Activated CD4-positive, CD25-positive, alpha-beta regulatory T cell treated with anti-CD3 and anti-CD28 coated beads, Interleukin-2, amount 50 U/mL, for 72 hours (primary cell): ENCODE data around the gene MIPOL1.

Experiments
- DNase-seq: peaks from one replicate; pipeline ENCODE4 v3.0.0; 2021

MIPOL1 gene

GRCh38 chr14:37466623-37467088 lies 268.9 kb downstream of the MIPOL1 start:
- DNase-seq = no peak

DNA sequence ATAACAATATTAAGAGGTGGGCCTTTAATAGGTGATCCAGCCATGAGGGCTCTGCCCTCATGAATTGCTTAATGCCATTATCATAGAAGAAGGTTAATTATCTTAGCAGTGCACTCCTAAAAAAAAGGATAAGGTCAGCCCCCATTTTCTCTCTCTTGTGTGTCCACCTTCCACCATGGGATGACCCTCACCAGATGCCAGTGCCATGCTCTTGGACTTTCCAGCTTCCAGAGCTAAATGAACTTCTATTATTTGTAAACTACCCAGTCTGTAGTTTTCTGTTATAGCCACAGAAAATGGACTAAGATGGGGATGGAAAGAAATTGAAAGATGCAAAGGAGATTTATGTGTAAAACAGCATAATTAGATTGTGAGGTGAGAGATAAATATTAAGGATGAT lies 271.9 kb downstream of the MIPOL1 start:
- DNase-seq = no peak

DNA sequence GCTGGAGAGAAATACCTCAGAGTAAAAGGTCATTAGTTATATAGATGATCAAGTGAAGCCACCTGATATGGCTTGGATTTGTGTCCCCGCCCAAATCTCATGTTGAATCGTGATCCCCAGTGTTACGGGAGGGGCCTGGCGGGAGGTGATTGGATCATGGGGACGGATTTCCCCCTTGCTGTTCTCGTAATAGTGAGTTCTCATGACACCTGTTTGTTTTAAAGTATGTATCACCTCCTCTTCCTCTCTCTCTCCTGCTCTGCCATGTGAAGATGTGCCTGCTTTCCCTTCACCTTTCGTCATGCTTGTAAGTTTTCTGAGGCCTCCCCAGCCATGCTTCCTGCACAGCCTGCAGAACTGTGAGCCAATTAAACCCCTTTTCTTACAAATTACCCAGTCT lies 272.5 kb downstream of the MIPOL1 start:
- no peak for DNase-seq

DNA sequence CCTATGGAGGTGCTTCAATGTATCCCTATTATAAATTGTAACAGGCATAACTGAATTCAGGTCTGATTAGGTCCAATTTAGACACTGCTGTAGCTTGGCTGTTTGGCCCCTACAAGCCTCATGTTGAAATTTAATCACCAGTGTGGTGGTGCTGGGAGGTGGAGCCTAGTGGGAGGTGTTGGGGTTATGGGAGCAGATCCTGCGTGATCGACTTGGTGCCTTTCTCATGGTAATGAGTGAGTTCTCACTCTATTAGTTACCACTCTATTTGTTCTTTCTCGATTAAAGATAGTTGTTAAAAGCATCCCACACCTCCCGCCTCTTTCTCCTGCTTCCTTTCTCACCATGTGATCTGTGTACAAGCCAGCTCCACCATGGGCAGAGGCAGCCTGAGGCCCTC lies 275.2 kb downstream of the MIPOL1 start:
- no peak for DNase-seq

GRCh38 chr14:37474191-37474590 lies 276.5 kb downstream of the MIPOL1 start:
- DNase-seq = no peak

DNA sequence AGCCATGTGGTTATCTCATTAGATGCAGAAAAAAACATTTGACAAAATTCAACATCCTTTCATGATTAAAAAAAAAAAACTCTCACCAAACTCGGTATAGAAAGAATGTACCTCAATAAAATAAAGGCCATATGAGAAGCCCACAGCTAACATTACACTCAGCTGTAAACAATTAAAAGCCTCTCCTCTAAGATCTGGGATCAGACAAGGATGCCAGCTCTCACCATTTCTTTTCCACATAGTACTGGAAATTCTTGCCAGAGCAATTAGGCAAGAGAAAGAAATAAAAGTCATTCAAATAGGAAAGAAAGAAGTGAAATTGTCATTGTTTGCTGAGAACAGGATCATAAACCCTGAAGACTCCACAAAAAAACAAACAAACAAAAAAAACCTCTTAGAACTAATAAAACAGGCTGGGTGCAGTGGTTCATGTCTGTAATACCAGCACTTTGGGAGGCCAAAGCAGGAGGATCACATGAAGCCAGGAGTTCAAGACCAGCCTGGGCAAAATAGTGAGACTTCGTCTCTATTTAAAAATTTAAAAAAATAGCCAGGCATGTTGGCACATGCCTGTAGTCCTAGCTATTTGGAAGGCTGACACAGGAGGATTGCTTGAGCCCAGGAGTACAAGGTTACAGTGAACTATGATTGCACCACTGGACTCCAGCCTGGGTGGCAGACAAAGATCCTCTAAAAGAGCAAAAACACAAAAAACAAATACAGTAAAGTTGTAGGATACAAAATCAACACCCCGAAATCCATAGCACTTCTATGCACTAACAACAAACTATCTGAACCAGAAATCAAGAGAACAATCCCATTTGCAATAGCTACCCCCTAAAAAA lies 282.9 kb downstream of the MIPOL1 start:
- no peak for DNase-seq

- DNase-seq = no peak
These were observed 284.7 kb downstream of the MIPOL1 start for GRCh38 chr14:37482428-37482827.

DNA sequence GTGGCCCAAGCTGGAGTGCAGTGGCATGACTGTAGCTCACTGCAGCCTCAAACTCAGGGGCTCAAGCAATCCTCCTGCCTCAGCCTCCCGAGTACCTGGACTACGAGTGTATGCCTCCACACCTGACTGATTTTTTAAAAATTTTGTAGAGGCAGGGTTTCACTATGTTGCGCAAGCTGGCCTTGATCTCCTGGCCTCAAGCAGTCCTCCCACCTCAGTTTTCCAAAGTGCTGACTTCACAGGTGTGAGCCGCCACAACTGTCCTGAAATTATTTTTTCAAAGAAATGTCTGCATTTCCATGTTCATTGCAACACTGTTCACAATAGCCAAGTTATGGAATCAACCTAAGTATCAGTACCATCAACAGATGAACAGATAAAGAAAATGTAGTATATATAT lies 285.9 kb downstream of the MIPOL1 start:
- no peak for DNase-seq

GRCh38 chr14:37490607-37491006 lies 292.9 kb downstream of the MIPOL1 start:
- no peak for DNase-seq

- no peak for DNase-seq
These were observed 293.3 kb downstream of the MIPOL1 start for GRCh38 chr14:37491076-37491475.

GRCh38 chr14:37493606-37494005 lies 295.9 kb downstream of the MIPOL1 start:
- no peak for DNase-seq

DNA sequence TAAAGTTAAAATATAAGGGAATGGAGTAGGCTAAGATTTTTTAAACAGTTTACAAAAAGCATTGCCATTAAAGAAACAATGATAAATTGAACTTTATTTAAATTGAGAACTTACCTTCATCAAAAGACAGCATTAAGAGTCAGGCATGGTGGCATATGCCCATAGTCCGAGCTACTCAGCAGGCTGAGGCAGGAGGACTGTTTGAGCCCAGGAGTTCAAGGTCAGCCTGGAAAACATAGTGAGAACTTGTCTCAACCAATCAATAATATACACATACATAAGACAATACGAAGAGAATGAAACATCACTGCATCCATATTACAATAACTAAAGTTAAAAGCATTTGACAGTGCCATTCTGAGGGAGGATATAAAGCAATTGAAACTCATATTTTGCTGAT lies 299.7 kb downstream of the MIPOL1 start:
- no peak for DNase-seq

- DNase-seq = no peak
These were observed 304.1 kb downstream of the MIPOL1 start for GRCh38 chr14:37501877-37502276.

- DNase-seq = no peak
These were observed 310.8 kb downstream of the MIPOL1 start for GRCh38 chr14:37508503-37508902.

- no peak for DNase-seq
These were observed 314.4 kb downstream of the MIPOL1 start for GRCh38 chr14:37512173-37512572.

DNA sequence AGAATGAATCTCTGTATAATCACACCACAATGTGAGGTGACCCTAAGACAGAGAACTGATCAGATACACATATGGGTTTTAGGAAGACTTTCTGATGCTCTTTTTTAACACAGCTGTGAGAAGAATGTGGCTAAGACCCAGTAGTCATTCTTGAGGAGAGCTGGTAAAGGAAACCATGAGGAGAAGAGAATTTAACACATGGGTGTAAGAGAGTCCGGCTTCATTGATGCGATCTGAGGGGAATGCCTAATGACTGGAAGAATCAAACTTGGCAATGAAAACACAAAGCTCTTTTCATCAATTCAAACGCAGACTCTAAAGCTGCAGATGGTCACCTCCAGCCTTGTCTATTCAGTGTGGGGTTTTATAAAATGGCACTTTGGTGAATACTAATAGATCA lies 318.0 kb downstream of the MIPOL1 start:
- no peak for DNase-seq

- DNase-seq = no peak
These were observed 329.3 kb downstream of the MIPOL1 start for GRCh38 chr14:37526994-37527393.

- DNase-seq = no peak
These were observed 342.3 kb downstream of the MIPOL1 start for GRCh38 chr14:37539992-37540391.

DNA sequence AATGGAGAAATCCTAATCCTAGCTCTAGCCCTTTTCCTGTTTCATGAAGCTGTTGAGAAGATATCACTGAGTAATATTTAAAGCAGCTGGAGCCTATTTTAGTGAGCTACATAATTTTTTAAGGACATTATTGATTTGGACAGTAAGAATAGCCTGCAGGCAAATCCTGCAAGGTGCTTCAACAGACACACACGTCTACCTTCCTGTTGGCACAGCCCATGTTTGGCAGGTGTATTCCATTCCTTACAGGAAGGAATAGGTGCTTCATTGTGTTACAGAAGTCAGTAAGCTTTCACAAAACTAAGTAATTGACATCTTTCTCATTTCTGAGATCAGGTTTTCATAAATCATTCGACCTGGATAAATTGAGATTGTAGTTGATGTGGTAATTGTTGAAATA lies 346.7 kb downstream of the MIPOL1 start:
- DNase-seq = no peak

- no peak for DNase-seq
These were observed 347.4 kb downstream of the MIPOL1 start for GRCh38 chr14:37545174-37545573.

DNA sequence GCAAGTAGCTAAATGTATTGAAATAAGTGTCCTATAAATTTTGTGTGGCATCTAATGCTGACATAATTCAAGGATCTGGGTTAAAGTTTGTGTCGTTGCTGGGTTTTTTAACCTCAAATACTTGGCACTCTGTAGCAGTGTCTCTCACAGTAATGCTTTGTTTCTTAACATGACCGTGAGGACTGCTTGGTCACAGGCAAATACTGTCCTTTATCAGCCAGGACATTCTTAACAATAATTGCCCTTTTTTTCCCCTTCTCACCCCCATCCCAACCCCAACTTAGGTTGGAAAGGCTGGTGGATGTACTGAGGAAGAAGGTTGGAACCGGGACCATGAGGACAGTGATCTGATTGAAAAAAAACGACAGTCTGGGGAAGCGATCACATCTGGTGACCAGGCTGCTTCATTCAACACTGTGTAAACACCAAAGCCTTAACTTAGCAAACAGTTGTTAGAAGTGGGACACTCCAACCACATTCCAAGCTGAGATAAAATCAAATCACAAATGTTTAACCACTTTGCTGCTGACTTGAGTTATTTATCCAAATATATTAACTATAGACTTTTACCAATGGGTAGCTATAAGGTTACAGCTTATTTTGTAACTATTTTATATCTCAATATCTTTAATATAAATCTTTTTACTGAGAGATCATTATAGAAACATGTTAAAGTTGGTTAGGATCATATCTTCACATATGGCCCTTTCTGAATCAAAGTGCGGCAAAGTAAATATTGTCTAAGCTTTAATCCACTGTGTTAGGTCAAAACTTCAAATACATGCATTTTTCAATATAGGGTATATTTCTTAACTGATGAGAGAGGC lies 349.1 kb downstream of the MIPOL1 start:
- no peak for DNase-seq

- no peak for DNase-seq
These were observed 352.8 kb downstream of the MIPOL1 start for GRCh38 chr14:37550511-37550910.

DNA sequence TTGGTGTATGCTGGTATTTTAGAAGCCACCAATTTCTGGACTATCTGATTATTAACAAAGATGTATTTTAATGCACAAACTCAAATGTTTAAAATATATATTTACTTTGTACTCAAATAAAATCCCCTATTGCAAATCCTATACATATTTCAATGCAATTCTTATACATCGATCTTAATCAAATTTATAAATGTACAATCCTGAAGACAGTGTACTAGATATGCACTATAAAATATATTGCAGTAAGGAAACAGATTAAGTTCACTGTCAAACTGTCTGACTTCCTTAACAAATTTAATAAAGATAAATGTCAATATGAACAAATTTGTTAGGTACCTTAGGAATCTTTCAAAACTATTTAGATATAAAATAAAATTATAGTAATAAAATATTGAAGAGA lies 353.4 kb downstream of the MIPOL1 start:
- no peak for DNase-seq

DNA sequence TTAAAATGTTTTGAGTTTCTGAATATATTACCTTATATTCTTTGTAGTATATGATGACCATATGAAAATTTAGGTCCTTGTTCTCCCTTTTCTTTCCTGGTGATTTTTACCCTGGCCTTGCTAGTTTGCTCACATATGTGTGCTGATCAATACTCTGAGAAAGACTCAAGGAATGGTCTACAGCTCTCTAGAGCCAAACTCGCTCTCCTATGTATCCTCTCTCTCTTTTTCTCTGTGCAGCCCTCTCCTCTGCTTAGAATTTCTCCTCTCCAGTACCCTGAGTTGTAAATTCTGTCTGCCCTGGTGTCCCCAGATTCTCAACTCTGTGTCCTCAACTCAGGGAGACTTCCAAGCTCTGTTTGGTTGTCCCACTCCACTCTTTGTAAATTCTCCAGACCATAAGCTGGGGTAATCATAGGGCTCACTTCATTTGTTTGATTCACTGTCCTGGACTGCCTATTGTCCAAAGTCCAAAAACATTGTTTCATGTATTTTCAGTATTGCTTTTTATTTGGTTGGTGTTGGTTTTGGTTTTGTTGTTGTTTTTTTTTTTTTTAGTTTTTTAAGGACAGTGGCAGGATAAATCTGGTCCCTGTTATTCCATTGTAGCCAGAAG lies 356.3 kb downstream of the MIPOL1 start:
- no peak for DNase-seq
